PC-3 (cell line): Measurements from ENCODE around the gene TRIM40. TPM values are rescaled to one million over a fixed set of nuclear protein-coding genes. Genes with fewer than 3 reads are reported as not detected.
"Not testable (repeated sequence)": the region's sequence is repeated elsewhere in the genome, so short reads cannot be mapped to it uniquely, and the experiment has no call there.

Experiments
- ATAC-seq: fragments of 200-7000 bp; cut with Tn5 transposase; 2 replicates; pipeline ENCODE4 v1.9.1; 2020; ENCODE audit warnings: mild to moderate bottlenecking, moderate library complexity
- BruUV-seq: library from RNA; stranded (reverse); fragments of 400-500 nt; replicated peaks from 2 replicates; lab custom pipeline; 2021; lab: Mats Ljungman, UMichigan
- CTCF ChIA-PET: fragments of 300-600 bp; sonication (Branson Sonifier 250); formaldehyde crosslinking; loops from one replicate; lab custom pipeline; 2022; ENCODE audit warnings: antibody characterized with exemption; lab: Charles Lee
- POLR2A ChIA-PET: fragments of 300-600 bp; sonication (Branson Sonifier 250); formaldehyde crosslinking; loops from one replicate; lab custom pipeline; 2022; ENCODE audit warnings: antibody characterized with exemption; ENCODE audit not compliant: unreplicated experiment; lab: Charles Lee
- DNase-seq: peaks from one replicate; pipeline ENCODE4 v3.0.0-alpha.2; 2015
- H2AFZ ChIP-seq: fragments of 300-600 bp; sonication (generic); 2 replicates; pipeline ENCODE4 v1.6.0; 2016; ENCODE audit warnings: antibody characterized with exemption, low read length
- H3F3A ChIP-seq: fragments of 300-600 bp; sonication (generic); one replicate; pipeline ENCODE4 v1.6.0; 2017; ENCODE audit warnings: antibody characterized with exemption, low read length, control low read depth, mild to moderate bottlenecking; ENCODE audit not compliant: unreplicated experiment
- H3K27ac ChIP-seq: fragments of 300-600 bp; sonication (generic); 2 replicates; pipeline ENCODE4 v1.5.1; 2016; ENCODE audit warnings: mild to moderate bottlenecking, low read length
- H3K27me3 ChIP-seq: fragments of 300-600 bp; sonication (generic); 2 replicates; pipeline ENCODE4 v1.6.1; 2016; ENCODE audit warnings: low read length, mixed read lengths
- H3K36me3 ChIP-seq: fragments of 300-600 bp; sonication (generic); 2 replicates; pipeline ENCODE4 v1.6.1; 2016; ENCODE audit warnings: low read depth, mixed run types, low read length, mixed read lengths
- H3K4me1 ChIP-seq: fragments of 300-600 bp; sonication (generic); 2 replicates; pipeline ENCODE4 v1.5.1; 2016; ENCODE audit warnings: low read length; ENCODE audit not compliant: insufficient read depth
- H3K4me2 ChIP-seq: fragments of 300-600 bp; sonication (generic); 2 replicates; pipeline ENCODE4 v1.6.0; 2016; ENCODE audit warnings: low read length
- H3K4me3 ChIP-seq: fragments of 300-600 bp; sonication (generic); 2 replicates; pipeline ENCODE4 v1.5.1; 2016; ENCODE audit warnings: mild to moderate bottlenecking, low read length, mixed read lengths
- H3K79me2 ChIP-seq: fragments of 300-600 bp; sonication (generic); 2 replicates; pipeline ENCODE4 v1.6.1; 2017; ENCODE audit warnings: low read length, mixed read lengths
- H3K9ac ChIP-seq: fragments of 300-600 bp; sonication (generic); 2 replicates; pipeline ENCODE4 v1.6.0; 2016; ENCODE audit warnings: mild to moderate bottlenecking, low read length
- H3K9me2 ChIP-seq: fragments of 300-600 bp; sonication (generic); replicated peaks from 2 replicates; pipeline ENCODE4 v1.6.1; 2016; ENCODE audit warnings: mixed run types, low read length, mixed read lengths
- H3K9me3 ChIP-seq: fragments of 300-600 bp; sonication (generic); 2 replicates; pipeline ENCODE4 v1.6.1; 2016; ENCODE audit warnings: low read length, mixed read lengths
- H4K20me1 ChIP-seq: fragments of 300-600 bp; sonication (generic); 2 replicates; pipeline ENCODE4 v1.6.1; 2016; ENCODE audit warnings: low read length, mixed read lengths
- EZH2 ChIP-seq: fragments of 300-600 bp; sonication (generic); IDR thresholded peaks from one replicate; pipeline ENCODE4 v1.6.1; 2017; ENCODE audit warnings: antibody characterized with exemption, mild to moderate bottlenecking, low read length; ENCODE audit not compliant: unreplicated experiment
- EZH2phosphoT487 ChIP-seq: fragments of 300-600 bp; sonication (generic); IDR thresholded peaks from 2 replicates; pipeline ENCODE4 v1.6.1; 2018; ENCODE audit warnings: mild to moderate bottlenecking, antibody characterized with exemption, low read length, borderline replicate concordance
- intact Hi-C: fragments of 100-400 bp; cut with micrococcal nuclease; formaldehyde crosslinking; loops from 2 replicates; pipeline ENCODE4 v1.9.0; 2023
- total RNA-seq: library from RNA; depleted of rRNA; stranded (reverse); fragments of >200 nt; gene quantifications from 2 replicates; pipeline ENCODE4 v1.2.3, GENCODE V29; 2014
- TF ChIP-seq, protein P1 (sequence below): fragments of 300-600 bp; sonication (generic); conservative IDR thresholded peaks from 2 replicates; pipeline ENCODE4 v1.5.1; 2017; ENCODE audit warnings: antibody characterized with exemption, low read depth, mild to moderate bottlenecking, low read length

Gene TRIM40
- total RNA-seq, 1 experiment from 2014 or later: not detected

DNA sequence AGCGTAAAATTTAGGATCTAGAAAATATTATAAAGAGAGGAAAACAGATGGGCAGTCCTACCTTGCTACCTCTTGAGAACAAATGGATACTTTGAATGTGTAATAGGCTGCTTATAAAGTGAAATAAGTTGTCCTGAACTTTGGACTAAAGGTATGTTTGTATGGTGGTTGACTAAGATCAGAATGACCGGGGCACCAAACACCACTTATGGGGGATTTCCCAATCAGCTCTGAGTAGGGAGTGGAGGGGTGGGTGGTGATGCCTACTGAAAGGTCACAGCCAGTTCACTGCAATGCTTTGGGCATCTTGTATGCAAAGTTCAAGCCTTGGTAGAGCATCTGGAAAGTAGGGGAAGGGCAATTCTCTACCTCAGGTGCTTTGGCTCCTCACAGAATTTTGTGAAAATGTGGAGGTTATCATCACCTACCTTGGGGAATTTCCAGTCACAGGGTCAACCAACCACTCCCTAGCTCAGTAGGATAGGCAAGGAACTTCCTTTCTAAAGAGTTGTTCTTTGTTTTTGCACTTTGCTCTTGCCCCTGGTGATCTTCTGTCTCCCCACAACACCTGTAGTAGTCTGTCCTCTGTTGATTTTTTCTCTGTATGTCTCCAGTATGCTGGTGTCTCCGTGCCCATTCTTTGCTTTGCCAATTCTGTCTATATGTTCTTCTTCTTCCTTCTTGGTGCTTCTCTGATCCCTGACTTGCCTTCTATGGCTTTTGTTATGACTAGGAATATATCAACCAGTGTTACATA, 22.8 kb upstream of the TRIM40 start, which contains the start of gene TRIM31:
TRIM31 (minus strand) TSS at position 88 of the 757 bp plus-strand sequence. CDS start 285 bp downstream, outside the sequence.
- no peak within 1 kb of the TSS for H3K27ac ChIP-seq
- no peak within 1 kb of the TSS for H3K9ac ChIP-seq
- no peaks in the 10 kb centered on the region for H3F3A ChIP-seq
- TF ChIP-seq EZH2phosphoT487: no peak
- CTCF ChIA-PET: interaction anchor here (0.6 kb wide), 1 partner anchor 147 kb away, joined by 10 read pairs; no protein-coding TSS in a partner anchor
- no peak for ATAC-seq
- H2AFZ ChIP-seq: no peak within 1 kb of the TSS
- H3K27me3 ChIP-seq: no peaks in the 10 kb centered on the region
- H3K79me2 ChIP-seq: no peaks in the 10 kb centered on the region
- 0 out of 2 replicates have a peak within 1 kb of the TSS, but pooled peaks have one; percentile 8 for H3K4me2 ChIP-seq
- H3K9me3 ChIP-seq: no peaks in the 10 kb centered on the region
- intact Hi-C loops: no loop called here
- peak; percentile 8 for DNase-seq
- BruUV-seq: no TSS peak
- no peaks in the 10 kb centered on the region for H3K9me2 ChIP-seq
- POLR2A ChIA-PET: no interaction called here
- no peaks in the 10 kb centered on the region for H3K36me3 ChIP-seq
- H3K4me1 ChIP-seq: peaks cover 8% of the 10 kb centered on the region; the same call in 1 of the 2 replicates
- H3K4me3 ChIP-seq: no peak within 1 kb of the TSS
- H4K20me1 ChIP-seq: no peaks in the 10 kb centered on the region

DNA sequence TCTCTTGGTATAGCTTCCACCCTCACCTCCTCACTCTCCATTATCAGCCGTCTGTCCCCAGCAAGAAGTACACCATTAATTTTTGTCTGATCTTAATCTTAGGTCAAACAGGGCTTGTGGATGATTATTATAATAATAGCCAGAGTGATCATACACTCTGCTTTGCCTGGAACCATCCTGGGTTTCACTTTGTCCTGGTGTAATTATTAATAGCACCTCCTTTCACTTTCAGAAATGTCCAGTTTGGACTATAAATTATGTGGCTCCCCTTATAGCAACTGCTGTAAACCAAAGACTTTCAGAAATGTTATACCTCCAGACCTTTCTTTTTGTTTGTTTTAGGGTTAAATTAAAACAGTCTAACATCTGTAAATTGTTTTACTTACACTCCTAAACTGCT, 22.1 kb upstream of the TRIM40 start:
- BruUV-seq: no TSS peak
- TF ChIP-seq, protein P1, sequence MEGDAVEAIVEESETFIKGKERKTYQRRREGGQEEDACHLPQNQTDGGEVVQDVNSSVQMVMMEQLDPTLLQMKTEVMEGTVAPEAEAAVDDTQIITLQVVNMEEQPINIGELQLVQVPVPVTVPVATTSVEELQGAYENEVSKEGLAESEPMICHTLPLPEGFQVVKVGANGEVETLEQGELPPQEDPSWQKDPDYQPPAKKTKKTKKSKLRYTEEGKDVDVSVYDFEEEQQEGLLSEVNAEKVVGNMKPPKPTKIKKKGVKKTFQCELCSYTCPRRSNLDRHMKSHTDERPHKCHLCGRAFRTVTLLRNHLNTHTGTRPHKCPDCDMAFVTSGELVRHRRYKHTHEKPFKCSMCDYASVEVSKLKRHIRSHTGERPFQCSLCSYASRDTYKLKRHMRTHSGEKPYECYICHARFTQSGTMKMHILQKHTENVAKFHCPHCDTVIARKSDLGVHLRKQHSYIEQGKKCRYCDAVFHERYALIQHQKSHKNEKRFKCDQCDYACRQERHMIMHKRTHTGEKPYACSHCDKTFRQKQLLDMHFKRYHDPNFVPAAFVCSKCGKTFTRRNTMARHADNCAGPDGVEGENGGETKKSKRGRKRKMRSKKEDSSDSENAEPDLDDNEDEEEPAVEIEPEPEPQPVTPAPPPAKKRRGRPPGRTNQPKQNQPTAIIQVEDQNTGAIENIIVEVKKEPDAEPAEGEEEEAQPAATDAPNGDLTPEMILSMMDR: no peak
- TF ChIP-seq EZH2phosphoT487: no peak
- TF ChIP-seq EZH2: no peak
- Histone ChIP-seq H3K9me3 (no peaks in the 10 kb centered on the region), H3K27me3 (no peaks in the 10 kb centered on the region), H3K4me1 (peaks cover 8% of the 10 kb centered on the region; the same call in 1 of the 2 replicates), H3K79me2 (no peaks in the 10 kb centered on the region), H3K36me3 (no peaks in the 10 kb centered on the region), H4K20me1 (no peaks in the 10 kb centered on the region), H3K27ac (no peak overlapping the region), H3K4me3 (no peak overlapping the region), H3F3A (no peaks in the 10 kb centered on the region), H3K9me2 (no peaks in the 10 kb centered on the region), H2AFZ (no peak overlapping the region), H3K9ac (no peak overlapping the region), H3K4me2 (no peak overlapping the region)
- ATAC-seq (no peak), DNase-seq (no peak)
- ChIA-PET CTCF (interaction anchor here (0.6 kb wide), 1 partner anchor 148 kb away, joined by 10 read pairs; no protein-coding TSS in a partner anchor), POLR2A (no interaction called here)
- intact Hi-C loops: no loop called here

DNA sequence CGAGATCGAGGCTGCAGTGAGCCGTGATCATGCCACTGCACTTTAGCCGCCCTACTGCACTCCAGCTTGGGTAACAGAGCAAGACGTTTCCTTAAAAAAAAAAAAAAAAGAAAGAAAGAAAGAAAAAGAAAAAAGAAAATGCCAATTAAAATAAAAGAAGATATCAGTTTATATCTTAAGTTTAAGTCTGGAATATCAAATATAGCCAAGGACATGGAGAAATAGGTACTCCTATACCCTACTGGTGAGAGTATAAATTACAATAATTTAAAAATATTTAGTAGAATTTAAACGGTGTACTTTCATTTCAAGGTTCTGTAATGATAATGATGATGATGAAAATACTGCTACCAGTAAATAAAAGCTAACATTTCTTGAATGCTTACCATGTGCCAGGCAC, 19.2 kb upstream of the TRIM40 start:
- H3K4me1 ChIP-seq: peaks cover 17% of the 10 kb centered on the region
- BruUV-seq: no TSS peak

DNA sequence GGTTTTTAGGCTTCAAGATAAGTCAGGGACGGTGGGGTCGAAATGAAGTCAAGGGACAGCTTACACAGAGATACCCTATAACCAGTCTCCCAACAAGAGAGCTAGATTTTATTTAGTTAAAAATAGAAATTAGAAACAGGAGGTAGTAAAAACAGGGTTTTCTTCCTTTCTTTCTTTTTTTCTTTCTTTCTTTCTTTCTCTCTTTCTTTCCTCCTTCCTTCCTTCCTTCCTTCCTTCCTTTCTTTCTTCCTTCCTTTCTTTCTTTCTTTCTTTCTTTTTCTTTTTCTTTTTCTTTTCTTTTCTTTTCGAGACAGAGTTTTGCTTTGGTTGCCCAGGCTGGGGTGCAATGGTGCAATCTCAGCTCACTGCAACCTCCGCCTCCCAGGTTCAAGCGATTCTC, 17.2 kb upstream of the TRIM40 start:
- peaks cover 16% of the 10 kb centered on the region for H3K4me1 ChIP-seq
- BruUV-seq, H2AFZ ChIP-seq, H4K20me1 ChIP-seq, ATAC-seq, H3K4me3 ChIP-seq, DNase-seq, H3K27ac ChIP-seq, H3K79me2 ChIP-seq, CTCF ChIA-PET, H3K9me2 ChIP-seq, H3F3A ChIP-seq, H3K27me3 ChIP-seq, H3K36me3 ChIP-seq, H3K4me2 ChIP-seq, H3K9ac ChIP-seq, POLR2A ChIA-PET, intact Hi-C loops, H3K9me3 ChIP-seq: not testable (repeated sequence)

More for the DNA sequence above, 19.2 kb upstream of the TRIM40 start:
- Histone ChIP-seq H3K4me2 (no peak overlapping the region), H3F3A (no peaks in the 10 kb centered on the region), H3K27me3 (no peaks in the 10 kb centered on the region), H3K36me3 (no peaks in the 10 kb centered on the region), H3K9me3 (no peaks in the 10 kb centered on the region), H3K27ac (no peak overlapping the region), H3K9ac (no peak overlapping the region), H4K20me1 (no peaks in the 10 kb centered on the region), H3K4me3 (no peak overlapping the region), H3K9me2 (no peaks in the 10 kb centered on the region), H2AFZ (no peak overlapping the region), H3K79me2 (no peaks in the 10 kb centered on the region)
- no peak for TF ChIP-seq EZH2
- TF ChIP-seq, protein P1: no peak; the same call in 1 of the 2 replicates
- CTCF ChIA-PET: no interaction called here
- ATAC-seq (no peak), DNase-seq (no peak)
- POLR2A ChIA-PET: no interaction called here
- intact Hi-C loops: no loop called here
